Mesenteric fat pad (tissue), 1 donor: ENCODE measurements around the gene DAAM2. TPM values are rescaled to one million over a fixed set of nuclear protein-coding genes. Genes with fewer than 3 reads are reported as not detected.
A peak's percentile ranks its signal among the peaks of the same experiment; 100 is the strongest.

Source experiments
- DNase-seq: peaks from one replicate; pipeline ENCODE4 v3.0.0-alpha.2; 2020; ENCODE audit warnings: low spot score
- total RNA-seq: library from RNA; stranded (reverse); fragmentation: NEBNext Ultra II Directional; extraction: Animal tissue kit (Norgen Biotek cat#: 25700); gene quantifications from one replicate; pipeline ENCODE4 v1.2.1, GENCODE V29; 2021
- donor health status: DM: yes; HTN: yes; CAD: no.

DAAM2 gene
- total RNA-seq, 1 donor from 2014 or later: 83.8 TPM

DNA sequence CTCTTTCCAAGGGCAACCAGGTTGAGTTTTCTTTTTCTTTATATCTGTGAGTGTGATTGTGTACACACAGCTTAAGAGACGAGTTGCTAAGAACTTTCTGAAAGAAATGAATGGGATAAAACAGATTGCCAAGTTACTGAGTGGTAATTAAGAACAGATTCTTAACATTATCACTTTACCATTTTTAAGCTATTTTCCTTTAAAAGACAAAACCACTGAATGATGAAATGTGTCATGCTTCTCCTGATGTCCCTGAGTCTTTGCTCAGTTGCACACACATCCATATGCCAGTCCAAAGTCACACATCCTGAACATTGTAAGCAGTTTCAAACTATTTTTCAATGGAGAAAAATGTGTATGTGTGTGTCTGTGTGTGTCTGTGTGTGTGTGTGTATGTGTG is 5.5 kb upstream of the DAAM2 start:
- DNase-seq: no peak

DNA sequence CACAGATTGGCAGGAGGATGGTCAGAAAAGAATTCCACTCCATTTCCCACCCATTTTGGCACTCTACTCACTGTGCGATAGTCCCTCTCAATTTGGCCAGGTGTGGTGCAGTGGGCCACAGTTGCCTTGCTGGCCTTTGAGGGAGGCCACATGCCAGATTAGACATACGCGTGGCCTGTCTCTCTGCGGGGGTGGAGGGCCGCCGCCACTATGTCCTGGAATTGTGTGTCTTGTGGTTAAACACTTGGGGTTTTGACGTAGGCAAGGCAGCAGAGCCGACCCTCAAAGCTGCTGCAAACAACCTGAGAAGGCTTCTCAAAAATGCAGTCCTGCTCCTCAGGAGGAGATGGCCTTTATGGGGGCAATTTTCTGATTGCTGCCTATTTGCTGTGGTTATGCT is 4.9 kb upstream of the DAAM2 start:
- DNase-seq: no peak

DNA sequence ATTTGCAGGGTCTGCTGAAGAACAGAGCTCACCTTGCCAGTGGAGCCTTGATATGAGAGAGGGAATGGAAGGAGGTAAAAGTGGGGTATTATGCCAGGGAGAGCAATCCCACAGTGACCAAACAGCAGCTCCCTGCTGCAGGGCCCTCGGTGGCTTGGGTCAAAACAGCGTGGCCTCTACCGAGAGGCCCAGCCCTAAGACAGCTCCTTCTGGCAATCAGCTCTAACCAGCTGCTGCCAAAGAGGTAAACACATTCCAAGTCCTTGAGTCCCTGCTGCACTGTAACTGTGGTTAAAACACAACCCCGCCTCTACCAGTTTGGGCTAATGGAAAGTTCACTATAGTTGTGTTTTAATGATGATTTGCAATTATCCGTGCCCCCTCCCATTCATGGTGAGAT is 1.4 kb upstream of the DAAM2 start:
- DNase-seq: no peak

DNA sequence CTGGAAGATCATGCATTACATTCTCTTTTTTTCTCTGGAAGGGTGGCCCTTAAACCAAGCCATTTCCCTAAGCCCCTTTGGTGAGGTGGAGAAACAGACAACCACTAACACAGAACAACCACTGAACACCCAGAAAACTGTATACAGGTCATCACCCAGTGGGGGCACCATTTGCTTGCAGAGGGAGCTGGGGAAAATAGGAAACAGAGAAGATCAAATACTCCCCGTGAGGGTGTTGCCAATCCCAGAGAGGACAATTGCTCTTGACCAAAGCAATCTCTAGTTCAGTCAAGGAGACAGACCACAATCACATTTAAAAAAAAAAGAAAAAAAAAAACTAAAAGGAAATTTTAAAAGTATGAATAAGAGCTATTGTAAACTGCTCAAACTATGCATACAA is 865 bp upstream of the DAAM2 start:
- no peak for DNase-seq

DNA sequence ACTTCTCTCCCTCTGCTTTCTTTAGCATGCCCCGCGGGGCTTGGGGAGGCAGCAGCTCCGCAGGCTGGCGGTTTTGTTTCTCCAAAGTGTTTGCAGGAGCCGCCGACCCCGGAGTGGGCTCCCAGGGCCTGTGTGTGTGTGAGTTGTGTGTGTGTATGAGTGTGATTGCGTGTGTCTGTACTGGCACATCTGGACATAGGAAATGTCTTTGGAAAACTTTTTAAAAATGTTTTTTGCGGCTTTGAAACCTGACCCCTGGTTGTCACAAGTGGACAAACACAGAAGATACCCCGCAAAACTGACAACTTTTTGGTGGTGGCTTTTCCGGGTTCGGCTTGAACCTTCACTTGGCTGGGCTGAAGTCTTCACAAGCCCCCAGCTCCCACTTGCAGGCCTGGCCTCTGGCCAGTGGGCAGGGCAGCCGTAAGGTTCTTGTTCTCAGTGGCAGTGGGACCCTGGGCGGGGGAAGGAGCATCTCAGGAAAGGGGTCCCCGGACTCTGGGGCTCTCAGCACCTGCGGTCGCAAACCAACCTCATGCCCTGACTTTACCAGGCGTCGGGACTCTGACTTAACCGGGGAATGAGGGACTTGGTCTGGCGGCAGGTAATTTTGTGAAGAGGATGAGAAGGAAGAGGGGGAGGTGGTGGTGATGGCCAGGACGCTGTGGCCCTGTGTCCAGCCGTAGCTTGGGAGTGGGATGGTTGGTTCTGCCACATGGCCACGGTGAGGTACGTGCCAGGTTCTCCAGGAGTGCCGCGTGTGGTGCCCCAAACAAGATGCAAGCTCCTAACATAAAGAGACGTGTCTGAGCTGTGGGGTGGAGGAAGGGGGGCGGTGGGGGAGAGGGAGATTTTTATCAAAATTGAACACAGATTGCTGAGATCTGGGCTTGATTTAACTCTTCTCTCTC is 619 bp downstream of the DAAM2 start:
- DNase-seq: no peak

DNA sequence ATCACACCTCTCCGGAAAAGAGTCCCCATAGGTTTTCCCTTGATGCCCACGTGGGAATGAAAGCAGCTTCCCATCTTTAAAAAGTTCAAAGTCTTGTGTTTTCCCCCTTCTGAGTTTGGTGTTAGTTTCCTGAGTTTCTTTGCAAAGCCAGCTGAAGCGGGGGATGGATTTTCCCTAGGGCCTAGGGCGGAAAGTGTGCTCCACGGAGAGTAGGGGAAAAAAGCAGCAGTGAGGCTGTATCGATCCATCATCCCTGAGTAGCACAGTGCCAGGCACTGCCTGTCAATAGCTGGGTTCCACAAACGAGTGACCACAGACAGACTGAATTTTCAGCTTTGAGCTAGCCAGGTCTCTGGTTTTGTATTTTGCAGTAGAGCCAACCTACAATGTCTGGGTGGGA is 1.3 kb downstream of the DAAM2 start:
- no peak for DNase-seq

DNA sequence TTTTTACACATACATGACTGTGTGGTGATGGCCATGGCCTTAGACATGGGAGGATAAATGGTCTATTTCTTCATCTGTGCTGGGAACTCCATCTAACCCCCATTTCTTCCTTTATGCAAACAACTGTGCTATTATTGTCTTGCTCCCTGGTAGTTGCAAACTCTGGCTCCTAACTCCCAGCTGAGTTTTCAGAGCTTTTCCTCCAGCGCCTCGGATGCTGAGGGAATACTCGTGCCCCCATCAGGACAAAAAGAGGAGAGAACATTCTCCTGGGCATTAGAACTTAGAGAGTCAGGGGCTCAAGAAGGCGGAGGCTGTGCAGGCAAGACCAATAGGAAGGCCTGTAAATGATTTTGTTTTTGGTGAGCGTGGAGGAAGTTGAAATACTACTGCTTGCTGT is 2.1 kb downstream of the DAAM2 start:
- DNase-seq: no peak

DNA sequence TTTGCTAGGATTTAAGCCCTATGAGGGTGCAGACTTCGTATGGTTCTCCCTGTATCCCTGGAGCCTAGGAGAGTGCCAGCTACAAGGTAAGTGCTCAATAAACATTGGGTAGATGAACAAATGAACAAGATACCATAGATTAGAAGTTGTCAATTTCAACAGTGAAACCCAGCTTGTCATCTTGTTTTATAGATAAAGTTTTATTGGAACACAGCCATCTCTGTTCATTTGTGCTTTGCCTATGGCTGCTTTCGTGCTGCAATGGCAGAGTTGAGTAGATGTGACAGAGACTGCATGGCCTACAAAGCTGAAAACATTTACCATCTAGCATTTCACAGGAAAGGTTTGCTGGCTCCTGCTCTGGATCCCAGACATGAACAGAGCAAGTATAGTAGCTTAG is 5.6 kb downstream of the DAAM2 start:
- DNase-seq: no peak

DNA sequence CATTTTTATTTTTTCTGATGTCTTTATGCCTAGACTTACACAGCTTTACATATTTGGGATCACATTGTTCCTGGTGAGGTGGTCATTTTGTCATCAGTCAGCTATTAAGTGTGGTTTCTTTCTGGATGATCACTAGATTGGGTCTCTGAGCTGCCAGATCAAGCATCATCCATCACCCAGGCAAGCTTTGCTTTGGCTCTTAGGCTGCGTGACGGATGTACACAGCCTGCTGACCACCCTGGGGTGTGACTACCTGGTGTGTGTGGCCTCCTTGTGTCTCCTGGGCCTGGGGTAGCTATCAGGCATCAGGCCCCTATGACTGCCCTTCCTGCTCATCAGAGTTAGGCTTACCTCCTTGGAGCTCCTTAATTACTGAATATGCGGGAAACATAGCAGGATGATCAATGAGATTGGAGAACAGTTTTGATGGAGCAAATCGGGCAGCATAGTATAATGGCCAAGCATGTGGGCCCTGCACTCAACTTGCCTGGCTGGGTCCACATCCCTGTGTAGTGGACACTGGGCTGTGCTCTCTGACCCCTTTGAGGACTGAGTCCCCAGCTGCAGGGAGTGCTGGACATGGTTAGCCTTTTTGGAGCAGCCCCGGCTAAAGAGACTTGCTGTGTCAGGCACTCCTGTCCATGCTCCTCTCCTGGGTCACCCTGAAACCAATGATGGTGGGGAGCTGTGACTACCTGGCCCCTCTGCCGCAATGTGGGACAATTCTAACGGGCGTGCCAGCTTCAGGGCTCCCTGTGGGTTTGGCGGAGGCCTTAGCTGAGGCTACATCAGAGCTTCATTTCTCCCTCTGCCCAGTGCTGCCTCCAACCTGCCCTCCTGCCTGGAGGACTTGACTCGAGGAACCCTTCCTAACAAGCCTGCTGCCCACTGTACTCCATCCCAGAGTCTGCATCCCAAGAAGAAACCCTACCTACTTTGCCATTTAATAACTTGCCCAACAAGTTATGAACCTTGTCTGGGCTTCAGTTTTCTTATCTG is 8.2 kb downstream of the DAAM2 start:
- DNase-seq: no peak

DNA sequence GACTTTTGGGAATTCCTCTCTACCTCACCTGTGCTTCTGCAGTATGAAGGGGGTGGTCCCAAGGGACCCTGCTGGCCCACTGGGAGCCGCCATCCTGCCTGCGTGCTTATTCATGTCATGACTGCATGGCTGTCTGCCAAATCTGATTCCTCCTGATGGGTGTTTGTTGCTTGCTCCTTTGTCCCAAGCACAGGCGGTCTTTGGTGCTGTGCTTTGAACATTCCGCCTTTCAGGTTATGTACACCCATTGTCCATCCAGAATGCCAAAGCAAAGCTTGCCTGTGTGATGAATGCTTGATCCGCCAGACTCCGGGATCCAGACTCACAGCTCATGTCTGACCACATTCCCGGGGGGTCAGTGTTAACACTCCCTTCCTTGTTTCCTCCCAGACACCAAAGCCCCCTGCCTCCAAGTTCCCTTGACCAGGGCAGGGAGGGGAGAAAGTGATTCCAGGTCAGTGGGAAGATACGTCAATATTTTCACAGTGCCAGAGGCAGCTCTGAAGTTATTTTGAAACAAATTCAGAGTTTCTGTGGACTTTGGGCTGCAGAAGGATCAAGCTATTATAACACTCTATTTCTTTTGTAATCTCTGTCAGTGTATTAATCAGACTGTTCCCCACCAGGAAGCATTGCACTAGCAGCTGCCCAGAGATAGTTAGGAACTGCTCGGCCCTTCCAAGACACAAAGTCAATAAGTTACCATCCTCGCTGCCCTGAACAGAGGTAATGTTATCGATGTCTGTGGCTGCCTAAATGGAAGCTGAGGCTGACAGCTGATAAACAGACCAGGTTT is 9.5 kb downstream of the DAAM2 start:
- peak; percentile 73 for DNase-seq

DNA sequence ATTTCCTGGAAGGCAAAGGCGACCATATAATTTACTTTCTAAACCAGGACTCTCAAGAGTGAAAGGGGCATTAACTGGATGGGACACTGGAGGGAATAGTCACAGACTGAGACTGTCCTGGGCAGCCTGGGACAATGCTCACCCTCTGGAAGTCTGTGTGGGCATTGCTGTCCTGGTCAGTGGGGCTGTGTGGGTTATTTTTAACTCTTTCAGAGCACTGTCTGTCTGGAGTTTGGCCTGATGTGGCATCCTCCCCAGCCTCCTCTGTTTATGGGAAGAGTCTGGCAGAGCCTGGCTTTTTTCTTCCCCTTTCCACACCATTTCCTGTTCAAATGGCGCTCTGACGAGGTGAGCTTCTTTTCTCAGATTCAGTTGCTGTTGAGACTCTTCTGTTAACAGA is 11.7 kb downstream of the DAAM2 start:
- DNase-seq: no peak

DNA sequence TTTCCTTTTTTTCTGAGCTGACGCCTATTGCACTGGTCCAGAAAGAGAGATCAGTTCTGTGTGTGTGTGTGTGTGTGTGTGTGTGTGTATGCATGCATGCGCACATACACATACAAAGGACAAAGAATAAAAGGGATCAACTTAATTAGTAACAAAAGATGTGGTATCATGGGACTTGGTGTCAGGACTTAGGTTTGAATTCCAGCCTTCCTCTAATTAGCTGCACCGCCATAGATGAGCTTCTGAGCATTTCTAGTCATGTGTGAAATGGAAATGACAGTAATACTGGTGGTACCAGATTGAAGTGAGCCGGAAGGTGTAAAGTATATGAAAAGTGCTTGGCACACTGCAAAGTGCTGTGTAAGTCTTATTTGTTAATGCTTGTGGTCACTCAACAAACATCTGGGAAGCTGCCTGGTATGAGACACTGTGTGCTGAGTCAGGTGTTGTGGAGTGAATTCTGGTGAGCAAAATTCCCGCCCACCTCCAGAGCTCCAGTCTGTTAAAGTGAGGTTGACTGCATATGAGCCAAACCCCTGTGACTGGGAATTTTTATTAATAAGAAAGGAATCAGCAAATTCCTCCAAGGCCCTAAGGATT is 12.4 kb downstream of the DAAM2 start:
- no peak for DNase-seq

DNA sequence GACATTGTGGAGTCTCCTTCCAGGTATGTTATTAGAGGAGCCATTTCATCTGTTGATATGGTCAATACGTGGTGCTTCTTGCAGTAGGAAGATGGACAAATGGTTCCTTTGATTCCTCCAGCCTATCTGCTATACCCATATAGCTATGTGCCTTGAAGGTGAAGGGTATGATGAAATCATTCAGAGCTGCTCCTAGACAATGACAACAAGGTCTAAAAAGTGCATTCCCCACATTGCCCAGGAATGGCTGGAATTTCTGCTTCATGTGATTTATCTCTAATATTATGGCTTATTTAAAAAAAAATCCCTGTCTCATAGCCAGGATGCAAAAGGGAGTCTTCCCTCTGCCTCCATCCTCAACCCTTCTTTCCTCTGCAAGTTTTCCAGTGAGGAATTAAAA is 14.1 kb downstream of the DAAM2 start:
- DNase-seq: no peak

DNA sequence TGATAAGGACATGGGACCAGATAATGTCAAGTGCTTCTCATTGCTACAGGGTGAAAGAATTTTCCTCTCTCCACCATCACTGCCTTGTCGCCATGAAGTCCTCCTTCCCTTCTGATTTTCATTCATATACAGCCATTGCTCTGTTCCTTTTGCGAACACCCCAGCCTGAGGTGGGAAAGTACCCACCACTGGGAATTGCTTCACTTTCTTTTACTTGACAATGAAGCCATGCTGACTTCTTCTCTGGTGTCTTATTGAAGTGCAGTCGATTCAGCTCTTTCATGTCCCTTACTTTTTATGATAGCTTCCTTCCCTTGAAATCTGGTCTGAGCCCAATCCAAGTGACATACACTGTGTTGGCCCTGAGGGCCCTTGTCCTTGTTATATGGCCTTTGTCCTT is 16.2 kb downstream of the DAAM2 start:
- DNase-seq: peak; percentile 2

DNA sequence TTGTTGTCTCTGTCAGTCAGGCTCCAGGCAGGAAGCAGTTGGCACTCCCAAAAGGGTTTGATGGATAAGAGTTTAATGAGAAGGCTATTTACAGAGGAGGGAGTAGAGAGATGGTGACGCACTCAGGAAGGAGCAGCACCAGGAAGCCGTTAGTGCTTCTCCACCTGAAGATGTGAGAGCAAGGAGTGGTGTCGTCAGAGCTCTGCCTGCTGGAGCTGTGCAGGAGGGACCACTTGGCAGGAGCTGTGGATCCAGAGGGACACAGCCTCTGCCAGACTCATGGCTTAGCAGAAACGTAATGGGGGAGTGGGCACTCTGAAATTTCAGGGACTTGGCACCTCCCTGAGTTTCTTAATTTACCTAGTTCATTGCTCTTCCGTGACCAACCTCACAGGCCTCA is 16.8 kb downstream of the DAAM2 start:
- peak; percentile 81 for DNase-seq

DNA sequence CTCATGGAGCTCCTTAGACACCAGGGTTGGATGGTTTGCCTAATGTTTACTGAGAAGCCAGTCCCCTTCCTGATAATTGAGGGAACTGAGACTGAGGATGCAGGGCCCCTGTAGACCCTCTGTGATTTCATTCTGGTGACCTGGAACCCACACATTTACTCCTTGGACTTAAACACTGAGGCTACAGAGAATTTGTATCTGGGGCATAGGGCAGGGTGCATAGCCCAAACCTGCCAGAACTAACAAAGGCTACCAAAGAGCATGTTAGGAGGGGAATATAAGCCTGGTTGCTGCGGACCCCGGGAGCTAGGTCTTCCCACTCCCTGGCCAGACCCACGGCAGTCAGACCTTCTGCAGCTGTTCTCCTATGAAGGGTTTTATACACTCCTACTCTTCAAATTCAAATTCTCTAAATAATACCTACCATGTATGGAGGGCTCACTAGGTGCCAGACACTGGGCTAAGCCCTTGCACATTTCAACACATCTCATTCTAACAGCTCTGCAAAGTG is 19.7 kb downstream of the DAAM2 start:
- peak; percentile 71 for DNase-seq

DNA sequence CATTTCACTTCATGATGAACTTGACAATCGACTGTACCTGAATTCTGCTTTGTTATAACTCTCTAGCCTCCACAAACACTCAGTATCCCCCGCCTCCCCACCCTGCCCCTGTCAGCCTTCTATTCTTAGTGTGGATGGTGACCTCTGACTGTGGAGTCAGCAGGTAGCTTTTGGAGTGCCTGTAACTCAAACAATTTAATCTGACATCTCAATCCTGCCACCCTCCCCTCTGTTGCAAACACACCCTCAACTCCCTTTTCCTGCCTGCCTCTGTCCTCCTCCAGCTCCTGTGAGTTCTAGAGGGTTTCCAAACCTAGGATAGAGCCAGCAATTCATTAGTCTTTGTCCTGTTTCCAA is 20.3 kb downstream of the DAAM2 start:
- DNase-seq: peak; percentile 16

DNA sequence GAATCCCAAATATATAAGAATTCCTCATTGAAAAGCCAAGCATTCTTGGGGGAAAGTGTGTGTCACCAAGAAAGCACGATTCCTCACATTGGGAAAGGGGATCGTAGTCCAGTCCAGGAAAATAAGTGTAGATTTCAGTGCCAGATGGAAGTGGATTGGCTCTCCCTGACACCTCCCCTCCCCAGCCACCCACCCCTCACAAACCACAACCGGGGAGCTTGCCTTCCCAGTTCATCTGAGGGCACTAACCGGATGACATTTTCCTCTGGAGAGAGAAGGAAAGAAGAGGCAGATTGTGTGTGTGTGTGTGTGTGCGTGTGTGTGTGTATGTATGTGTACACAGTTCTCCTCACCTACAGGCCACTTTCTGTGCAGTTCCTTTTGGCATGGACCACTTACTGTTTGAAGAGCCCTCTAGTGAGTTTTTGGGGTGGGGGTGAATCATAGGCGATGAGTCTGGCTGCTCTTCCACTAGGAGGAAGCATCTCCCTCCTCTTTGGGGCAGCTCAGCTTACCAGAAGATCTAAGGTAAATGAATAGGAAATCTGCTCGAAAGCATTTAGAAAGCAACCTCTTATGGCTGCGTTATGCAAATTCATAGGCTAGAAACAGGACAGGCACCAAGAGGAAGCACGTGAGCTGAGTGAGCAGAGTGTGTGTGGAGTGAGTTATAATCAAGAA is 20.8 kb downstream of the DAAM2 start:
- DNase-seq: peak; percentile 60

DNA sequence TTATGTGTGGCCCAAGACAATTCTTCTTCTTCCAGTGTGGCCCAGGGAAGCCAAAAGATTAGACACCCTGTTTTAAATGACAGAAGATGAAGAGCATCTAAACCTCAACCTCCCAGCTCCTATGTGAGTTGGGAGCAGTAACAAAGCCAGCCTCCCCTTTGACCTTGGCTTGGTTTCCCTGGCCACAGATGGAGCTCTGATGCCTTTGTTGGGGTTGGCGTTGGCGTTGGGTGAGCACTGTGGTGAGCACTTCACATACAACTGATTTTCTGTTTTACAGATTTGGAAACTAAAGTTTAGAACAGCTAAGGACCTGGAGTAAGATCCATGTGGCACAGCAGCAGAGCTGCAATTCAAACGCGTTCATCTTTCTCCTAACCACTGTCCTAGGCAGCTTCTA is 22.1 kb downstream of the DAAM2 start:
- no peak for DNase-seq

DNA sequence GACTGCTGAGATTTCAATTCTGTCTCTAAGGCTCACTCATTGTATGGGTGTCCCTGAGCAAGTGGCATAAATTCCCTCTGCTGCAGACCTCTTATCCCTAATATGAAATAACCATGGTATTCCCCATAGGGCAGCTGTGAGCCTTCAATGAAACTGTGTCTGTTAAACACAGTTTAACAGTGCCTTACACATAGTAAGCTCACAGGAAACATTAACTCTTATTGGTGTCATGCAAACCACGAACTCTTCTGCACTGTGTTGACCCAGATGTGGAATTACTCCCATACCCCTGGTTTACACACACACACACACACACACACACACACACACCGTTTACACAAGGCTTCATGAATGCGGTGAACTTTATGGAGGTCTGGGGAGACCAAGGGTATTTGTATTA is 23.2 kb downstream of the DAAM2 start:
- DNase-seq: no peak
